HPDE6-E6E7 (cell line): ENCODE data around the gene CNDP2.
"Not testable (repeated sequence)": the region's sequence is repeated elsewhere in the genome, so short reads cannot be mapped to it uniquely, and the experiment has no call there.

Experiments
- DNase-seq: peaks from one replicate; pipeline ENCODE4 v3.0.0; 2011; ENCODE audit warnings: missing footprints; ENCODE audit errors: extremely low spot score

CNDP2 gene

DNA sequence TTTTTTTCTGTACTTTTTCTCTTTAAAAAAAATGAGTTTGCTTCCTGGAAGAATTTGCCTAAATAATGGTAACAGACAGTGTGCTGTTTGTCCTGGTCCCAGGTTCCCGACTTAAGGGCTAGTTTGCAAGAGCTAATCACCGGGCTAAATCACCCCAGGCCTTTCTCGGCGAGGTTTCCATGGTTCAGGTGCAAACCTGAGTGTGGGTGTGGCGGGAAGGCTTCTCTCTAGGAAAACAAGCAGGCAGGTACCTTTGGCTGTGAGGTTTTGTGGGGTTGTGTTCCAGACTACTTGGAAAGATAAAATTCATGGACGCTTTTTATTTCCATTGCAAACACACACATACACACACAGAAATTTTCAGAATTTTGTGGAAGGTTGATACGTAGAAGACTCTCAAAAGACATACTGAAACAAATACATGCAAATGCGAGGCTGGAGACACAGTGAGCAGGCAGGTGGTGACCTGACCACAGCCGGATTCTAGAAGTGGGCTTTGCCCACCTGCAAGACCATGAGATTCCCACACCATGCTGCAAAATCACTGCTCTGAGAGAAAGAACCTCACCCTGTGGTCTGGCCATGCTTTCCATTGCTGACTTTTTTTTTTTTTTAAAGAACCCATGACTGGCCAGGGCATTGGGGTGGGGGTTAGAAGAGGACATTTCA is 39.0 kb downstream of the CNDP2 start:
- DNase-seq, result no peak

DNA sequence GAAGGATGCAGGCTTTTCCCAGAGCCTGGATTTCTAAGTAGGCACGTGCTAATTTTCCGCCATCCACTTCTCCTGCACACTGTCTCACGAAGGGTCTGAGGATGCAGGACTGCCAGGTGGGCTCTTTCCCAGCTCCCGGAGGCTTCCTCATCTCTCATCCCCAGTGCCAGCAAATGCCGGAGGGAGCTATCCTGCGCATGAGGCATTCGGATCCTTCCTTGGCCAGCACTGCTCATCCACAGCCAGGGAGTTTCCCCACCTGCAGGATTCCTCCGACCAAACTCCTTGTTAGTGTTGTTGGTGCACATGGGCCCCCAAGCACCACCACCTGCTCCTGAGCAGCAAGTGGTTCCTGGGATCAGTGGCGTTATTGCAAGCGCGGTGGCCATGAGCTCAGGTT is 43.1 kb downstream of the CNDP2 start:
- no peak for DNase-seq

DNA sequence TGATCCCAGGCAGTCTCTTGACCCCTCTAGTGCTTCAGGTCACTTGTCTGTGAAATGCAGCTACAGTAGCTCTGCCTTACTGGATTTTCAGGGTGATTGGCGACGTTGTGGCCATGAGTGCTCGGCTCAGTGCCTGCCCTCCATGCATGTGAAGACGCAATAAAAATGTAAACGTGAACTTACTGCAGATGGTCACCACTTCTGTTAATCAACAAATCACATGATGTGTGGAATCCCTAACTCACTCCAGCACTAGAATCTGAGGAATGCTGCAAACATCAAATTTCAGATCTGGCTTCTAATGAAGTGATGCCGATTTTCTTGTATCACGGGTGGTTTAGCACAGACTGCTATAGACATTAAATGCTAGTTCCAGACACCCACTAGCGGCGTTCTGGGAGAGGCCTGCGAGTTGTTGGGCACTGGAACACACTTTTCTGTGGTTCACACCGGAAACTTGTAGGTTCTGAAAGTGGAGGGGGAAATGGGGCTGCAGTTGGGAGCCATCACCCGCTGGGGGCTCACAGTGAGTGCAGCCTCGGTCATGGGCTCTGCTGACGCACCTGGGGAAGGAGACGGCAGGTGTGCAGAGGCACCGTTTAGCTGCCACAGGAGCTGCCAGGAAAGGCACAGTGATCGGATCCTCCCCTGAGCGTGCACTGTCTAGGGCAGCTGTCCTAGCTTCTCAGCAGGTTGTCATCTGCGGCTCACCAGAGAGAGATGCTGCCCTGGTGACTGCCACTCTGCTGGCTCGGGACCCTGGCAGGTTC is 44.7 kb downstream of the CNDP2 start:
- DNase-seq, result no peak

DNA sequence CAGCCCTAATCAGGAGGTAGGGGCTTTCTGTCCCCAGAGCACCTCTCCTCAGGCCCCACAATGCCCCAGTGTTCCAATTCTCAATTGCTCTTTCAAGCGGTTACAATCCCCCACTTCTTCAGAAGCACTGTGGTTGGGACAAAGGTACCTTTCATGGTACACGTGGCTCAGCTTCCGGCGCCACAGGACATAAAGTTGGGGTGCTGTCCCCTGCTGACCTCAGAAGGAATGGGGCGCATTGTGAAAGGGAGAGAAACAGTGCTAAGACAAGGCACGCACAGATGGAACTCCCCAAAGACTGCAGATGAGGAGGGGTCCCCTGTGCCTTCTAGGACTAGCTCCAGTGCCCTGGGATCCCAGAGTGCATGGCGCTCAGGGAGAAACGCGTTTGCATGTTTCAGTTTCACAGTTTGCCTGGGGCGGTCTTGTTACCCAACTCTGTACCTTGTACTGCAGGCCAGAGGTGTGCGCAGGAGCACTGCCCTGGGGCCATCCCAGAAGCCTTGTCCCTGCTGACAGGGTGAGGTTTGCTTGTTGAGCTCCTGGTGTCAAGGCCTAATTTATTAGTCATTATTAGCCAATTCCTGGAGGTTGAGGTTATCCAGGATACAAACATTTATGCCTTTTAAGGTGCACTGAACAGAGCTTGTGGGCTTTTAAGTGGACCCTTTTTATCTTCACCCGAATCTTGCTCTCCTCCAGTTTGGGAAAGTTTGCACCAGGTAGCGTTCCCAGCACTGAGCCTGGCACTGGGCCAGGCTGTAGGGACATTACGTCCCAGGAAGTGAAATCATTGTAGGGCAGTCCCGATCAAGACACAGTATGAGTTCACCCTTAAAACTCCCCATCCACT is 45.8 kb downstream of the CNDP2 start:
- DNase-seq, result no peak

DNA sequence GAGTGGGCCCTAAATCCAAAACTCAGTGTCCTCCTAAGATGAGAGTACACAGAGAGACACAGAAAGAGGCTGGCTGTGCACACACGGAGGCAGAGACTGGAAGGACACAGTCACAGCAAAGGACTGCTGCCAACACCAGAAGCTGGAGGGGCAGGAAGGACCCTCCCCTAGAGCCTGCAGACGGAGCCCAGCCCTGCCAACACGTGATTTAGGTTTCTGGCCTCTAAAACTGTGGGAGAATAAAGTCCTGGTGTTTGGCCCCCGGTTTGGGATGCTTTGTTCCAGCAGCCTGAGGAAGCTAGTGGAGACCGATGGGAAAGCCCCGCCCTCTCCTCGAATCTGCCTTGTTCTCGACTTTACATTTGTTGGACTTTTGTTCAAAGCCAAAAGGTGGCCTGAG is 48.7 kb downstream of the CNDP2 start:
- DNase-seq, result no peak

DNA sequence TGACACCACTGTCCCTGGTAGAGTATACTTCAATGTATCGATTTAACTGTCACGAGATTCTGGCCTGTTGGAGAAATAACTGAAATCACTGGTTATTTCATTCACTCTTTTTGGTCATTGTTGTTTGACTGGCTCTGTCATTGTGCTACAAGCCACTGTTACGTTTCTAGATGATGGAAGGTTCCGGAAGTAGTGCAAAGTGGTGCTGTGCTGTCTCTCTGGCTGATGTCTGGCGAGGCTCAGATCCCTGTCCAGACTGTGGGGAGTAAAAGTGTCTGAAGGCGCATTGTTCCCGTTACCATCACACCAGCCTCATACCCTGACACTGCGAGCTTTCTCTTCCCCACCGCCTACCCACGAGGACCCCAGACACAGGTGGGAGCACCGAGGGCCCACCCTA is 49.8 kb downstream of the CNDP2 start:
- no peak for DNase-seq

DNA sequence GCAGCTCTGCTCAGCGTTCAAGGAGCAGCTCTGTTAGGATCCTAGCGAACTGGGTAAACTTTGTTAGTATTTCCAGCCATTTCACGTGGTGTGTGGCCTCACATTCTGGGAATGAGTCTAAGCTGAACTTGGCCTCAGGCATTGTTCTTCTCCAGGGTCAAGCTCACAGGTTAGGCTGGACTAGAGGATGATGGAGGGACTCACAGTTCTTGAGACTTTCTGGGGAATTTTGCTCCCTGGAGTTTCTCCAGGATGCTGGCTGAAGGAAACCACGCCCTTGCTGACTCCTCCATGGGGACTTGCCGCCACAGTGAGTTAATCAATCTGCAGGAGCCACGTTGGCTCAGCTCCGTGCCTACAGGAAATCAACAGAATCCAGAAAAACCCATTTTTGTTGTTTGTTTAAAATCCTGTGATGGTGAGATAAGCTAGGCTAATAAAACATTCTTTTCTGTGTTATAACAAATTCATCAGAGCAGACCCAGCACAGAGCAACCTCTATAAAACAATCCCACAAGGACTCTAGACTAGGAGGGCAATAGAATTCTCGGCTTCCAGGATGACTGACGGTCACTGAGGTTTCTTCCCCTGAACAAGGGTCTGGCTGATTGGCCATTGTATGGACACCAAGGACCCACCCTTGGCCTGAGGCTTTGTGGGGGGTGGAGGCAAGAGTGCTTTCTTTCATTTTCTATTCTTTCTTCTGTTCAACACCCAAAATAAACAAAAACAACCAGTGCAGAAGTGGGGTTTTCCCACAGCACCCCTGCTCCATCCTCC is 50.8 kb downstream of the CNDP2 start:
- no peak for DNase-seq

DNA sequence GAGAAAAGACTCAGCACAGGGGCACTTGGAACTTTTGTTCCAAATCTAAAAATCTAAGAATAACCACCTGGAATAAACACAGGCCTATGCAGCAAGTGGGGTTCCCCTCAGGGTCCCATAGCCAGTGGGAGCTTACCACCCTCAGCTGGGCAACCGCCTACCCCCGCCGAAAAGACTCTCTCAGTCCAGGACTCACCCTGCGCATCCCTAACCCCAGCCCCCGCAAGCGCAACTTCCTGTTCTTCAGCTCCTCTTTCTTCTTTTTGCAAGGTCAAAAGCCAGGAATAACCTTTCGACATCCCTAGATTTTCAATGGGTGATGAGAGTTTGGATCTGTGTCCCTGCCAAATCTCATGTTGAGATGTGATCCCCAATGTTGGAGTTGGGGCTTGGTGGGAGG is 51.7 kb downstream of the CNDP2 start:
- DNase-seq, result no peak

DNA sequence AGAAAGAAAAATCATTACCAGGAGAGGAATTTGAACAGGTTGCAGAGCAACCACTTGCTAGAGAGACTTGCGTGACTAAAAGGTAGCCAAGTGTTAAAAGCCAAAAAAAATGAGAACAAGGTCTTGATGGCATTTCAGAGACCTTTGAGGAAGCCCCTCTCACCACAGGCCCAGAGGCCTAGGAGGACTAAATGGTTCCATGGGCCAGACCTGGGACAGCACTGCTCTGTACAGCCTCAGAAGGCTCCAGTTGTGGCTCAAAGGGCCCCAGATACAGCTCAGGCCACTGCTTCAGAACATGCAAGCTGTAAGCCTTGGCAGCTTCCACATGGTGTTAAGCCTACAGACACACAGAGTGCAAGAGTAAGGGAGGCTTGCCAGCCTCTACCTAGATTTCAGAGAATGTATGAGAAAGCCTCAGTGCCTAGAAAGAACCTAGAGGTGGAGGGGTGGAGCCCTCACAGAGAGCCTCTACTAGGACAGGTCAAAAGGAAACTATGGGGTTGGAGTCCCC is 53.5 kb downstream of the CNDP2 start:
- no peak for DNase-seq

DNA sequence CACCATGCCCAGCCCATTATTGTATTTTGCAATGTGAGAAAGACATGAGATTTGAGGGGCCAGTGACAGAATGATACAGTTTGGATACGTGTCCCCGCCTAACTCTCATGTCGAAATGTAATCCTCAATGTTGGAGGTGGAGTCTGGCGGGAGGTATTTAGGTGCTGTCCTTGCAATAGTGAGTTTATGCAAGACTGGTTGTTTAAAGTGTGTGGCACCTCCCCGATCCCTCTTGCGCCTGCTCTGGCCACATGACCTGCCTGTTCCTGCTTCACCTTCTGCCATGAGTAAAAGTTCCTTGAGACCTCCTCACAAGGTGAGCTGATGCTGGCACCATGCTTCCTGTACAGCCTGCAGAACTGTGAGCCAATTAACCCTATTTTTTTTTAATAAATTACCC is 54.7 kb downstream of the CNDP2 start:
- no peak for DNase-seq

DNA sequence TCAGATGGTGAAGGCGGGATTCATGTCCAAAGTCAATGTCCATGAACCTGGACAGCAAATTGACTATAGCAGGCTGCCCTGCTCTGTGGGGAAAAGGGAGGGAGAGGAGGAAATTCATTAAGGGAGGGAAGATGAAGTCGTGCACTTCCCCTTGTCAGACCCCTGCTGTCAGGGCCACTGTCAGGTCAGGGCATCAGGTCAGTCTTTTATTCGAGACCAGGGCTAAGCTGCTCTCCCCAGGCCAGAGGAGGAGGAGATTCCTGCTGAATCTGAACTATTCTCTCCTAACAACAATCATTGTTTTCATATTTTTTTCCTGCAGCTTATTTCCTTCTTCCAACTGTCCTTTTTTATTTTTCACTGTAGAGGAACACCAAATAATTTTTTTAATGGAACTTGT is 55.3 kb downstream of the CNDP2 start:
- no peak for DNase-seq

DNA sequence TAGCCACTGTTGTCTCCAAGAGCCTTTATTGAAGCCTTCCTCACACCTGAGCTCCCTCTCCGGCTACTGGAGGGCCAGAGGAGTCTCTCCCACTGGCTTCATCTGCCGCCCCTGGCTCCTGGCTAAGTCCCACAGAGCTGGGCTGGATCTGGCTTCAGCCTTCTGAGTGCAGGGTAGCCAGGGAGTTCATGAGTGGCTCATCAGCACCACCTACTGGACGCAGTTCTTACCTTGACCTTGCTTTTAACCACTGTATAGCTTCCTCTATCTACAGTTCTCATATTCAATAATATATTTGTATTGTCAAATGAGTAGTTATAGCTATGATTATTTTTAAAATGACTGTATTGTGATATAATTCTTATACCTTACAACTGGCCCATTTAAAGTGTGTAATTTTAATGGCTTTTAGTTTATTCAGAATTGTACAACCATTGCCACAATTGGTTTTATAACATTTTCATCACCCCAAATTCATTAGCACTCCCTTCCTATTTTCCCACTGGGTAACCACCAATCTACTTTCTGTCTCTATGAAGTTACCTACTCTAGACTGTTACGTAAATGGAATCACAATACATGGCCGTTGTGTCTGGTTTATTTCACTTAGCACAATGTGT is 55.9 kb downstream of the CNDP2 start:
- peak; percentile 70 for DNase-seq

DNA sequence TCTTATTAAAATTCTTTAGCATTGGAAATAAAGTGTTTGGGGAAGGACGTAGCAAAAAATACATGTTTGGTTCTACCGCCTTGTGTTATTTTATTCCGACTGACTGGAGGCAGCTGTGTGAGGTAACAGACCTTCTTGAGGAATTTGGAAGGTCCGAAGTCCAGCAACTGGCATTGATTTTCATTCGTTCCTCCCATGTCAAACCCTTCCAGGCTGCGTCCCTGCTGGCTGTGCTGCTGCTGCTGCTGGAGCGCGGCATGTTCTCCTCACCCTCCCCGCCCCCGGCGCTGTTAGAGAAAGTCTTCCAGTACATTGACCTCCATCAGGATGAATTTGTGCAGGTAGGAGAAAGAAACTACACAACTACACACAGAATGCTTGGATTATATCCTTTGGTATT is 60.0 kb downstream of the CNDP2 start:
- DNase-seq, result no peak

DNA sequence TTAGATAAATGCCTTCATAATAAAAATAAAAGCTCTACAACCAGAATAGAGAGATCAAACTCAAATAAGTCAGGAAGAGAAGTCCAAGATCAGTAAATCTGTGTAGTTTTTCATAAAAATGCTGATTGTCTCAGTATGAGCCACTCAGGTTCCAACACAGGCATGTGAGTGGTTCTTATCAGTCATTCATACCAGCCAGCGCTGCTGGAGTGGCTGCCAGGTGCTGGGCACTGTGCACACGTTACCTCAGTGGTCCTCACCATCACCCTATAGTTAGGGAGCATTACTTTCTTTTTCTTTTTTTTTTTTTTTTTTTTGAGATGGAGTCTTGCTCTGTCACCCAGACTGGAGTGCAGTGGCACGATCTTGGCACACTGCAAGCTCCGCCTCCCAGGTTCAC is 61.9 kb downstream of the CNDP2 start:
- DNase-seq, result no peak

DNA sequence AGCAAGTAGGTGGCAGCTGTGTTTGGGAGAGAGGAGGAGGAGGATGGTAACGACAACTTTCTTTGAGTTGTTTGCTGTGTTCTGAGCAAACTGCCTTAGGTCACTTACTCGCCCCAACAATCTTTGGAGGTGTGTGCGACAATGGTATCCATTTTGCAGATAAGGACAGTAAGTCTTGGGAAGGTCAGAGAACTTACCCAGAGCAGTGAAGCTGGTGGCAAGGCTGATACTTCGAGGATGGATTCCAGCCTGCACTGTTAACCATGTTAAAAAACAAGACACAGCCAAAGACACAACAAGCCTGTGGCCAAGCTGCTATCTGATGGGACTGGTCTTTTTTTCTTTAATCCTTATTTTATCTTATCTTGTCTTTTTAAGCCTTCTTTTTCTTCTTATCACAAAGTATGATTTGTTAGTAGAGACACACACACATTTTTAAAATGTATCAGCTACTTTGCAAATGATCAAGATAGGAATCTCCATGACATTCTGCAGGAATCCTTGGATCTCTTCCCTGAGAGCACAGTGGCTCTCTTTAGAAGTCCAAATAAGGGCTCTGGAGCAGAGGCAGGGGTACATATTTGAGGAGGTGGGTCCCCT is 66.1 kb downstream of the CNDP2 start:
- DNase-seq, result no peak

DNA sequence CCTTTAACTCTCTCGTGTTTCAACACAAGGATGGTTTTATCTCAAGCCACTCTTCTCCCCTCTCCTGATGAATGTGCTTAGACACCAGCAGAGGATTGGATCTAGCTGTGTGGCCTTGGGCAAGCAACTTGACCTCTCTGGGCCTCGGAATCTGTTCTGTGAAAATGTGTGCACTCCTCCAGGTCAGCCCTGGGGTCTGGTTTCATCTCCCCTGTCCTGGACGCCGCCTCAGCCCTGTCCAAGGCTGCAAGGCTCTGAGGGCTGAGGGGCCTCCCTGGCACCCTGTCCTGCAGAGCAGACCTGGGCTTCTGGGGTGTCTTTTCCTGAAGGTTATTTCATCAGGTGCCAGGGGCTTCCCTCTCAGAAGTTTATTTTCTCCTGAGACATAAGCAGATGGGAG is 66.6 kb downstream of the CNDP2 start:
- DNase-seq, result no peak

DNA sequence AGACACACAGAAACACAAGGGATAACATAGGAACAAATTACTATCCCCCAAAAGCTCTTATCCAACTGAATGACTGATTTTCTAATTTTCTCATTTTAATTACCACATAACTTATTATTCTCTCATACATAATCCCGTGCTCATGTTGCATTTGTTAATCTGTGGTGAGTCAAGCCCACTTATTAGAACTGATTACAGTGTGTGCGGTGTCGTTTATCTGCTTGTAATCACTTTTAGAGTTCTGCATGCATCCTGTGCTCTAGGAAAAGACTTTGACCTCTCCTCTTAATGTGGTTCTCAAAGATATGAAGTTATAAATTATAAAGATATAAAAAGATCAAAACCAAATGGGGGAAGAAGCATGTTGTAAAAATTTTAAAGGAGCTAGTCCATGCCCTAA is 67.8 kb downstream of the CNDP2 start:
- no peak for DNase-seq

DNA sequence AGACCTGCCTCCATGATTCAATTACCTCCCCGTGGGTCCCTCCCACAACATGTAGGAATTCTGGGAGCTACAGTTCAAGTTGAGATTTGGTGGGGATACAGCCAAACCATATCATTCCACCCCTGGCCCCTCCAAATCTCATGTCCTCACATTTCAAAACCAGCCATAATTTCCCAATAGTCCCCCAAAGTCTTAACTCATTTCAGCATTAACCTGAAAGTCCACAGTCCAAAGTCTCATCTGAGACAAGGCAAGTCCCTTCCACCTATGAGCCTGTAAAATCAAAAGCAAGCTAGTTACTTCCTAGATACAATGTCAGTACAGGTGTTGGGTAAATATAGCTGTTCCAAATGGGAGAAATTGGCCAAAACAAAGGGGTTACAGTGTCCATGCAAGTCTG is 69.0 kb downstream of the CNDP2 start:
- DNase-seq, result not testable (repeated sequence)

DNA sequence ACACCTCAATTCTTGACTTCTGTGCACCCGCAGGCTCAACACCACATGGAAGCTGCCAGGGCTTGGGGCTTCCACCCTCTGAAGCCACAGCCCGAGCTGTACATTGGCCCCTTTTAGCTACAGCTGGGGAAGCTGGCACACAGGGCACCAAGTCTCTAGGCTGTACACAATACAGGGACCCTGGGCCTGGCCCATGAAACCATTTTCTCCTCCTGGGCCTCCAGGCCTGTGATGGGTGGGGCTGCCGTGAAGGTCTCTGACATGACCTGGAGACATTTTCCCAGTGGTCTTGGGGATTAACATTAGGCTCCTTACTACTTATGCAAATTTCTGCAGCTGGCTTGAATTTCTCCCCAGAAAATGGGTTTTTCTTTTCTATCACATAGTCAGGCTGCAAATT is 69.8 kb downstream of the CNDP2 start:
- DNase-seq, result not testable (repeated sequence)

DNA sequence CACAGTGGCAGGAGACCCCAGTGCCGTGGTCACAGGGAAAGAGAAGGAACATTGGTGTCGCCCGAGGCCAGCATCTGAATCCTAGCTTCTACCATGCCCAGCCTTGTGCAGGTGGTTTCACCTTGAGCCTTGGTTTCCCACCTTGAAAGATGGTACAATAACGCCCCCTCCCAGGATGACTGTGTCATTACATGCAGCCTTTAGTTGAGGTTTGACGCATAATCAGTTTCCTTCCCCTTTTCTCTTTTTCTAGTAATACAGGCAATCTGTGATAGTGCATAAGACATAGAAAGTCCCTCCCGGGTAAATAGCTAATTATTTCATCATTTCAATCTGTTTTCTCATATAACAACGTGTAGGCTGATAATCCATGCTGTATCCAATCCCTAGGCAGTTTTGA is 71.7 kb downstream of the CNDP2 start:
- DNase-seq, result no peak

DNA sequence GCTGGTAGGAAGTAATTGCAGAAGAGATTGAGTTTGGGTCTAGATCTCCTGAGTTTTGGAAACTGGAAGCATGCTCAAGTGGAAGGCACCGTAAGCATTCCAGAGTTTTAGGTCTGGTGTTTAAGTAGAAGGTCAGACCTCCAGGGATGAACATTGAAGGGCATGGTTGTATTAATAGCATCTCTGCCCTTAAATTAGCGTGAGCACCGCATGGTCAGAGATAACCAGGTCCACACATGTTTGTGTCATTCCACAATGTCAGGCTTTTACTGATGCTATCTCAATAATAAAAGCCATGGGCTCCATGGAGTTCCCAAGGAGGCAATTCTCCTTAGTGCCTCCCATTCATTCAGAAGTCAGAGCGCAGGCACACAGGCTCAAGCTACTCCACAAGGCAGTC is 73.2 kb downstream of the CNDP2 start:
- no peak for DNase-seq
